HG03565 (cell line): Measurements from ENCODE around the gene NUBPL.
"Not testable (repeated sequence)": the region's sequence is repeated elsewhere in the genome, so short reads cannot be mapped to it uniquely, and the experiment has no call there.

Source experiments
- ATAC-seq: cut with Tn5 transposase; IDR thresholded peaks from one replicate; pipeline ENCODE4 v1.9.1; 2021; ENCODE audit warnings: mild to moderate bottlenecking, moderate library complexity; ENCODE audit not compliant: unreplicated experiment

The NUBPL gene

GRCh38 chr14:31726337-31726736 lies 165.1 kb downstream of the NUBPL start:
- no peak for ATAC-seq

GRCh38 chr14:31727797-31728196 lies 166.6 kb downstream of the NUBPL start:
- ATAC-seq = no peak

GRCh38 chr14:31740688-31741087 lies 179.5 kb downstream of the NUBPL start:
- ATAC-seq = no peak

GRCh38 chr14:31745741-31746140 lies 184.5 kb downstream of the NUBPL start:
- ATAC-seq = no peak

- no peak for ATAC-seq
Observed at GRCh38 chr14:31746326-31746725, 185.1 kb downstream of the NUBPL start.

- no peak for ATAC-seq
Observed at GRCh38 chr14:31749275-31749674, 188.1 kb downstream of the NUBPL start.

- ATAC-seq = not testable (repeated sequence)
Observed at GRCh38 chr14:31751047-31751446, 189.8 kb downstream of the NUBPL start.

- no peak for ATAC-seq
Observed at GRCh38 chr14:31752867-31753661, 191.9 kb downstream of the NUBPL start.

GRCh38 chr14:31758941-31759340 lies 197.7 kb downstream of the NUBPL start:
- no peak for ATAC-seq

GRCh38 chr14:31760277-31760676 lies 199.1 kb downstream of the NUBPL start:
- ATAC-seq = no peak

- ATAC-seq = no peak
Observed at GRCh38 chr14:31761325-31761724, 200.1 kb downstream of the NUBPL start.

- ATAC-seq = no peak
Observed at GRCh38 chr14:31763041-31763440, 201.8 kb downstream of the NUBPL start.

GRCh38 chr14:31766315-31766892 lies 205.2 kb downstream of the NUBPL start:
- ATAC-seq = no peak

- no peak for ATAC-seq
Observed at GRCh38 chr14:31768355-31768754, 207.2 kb downstream of the NUBPL start.

- no peak for ATAC-seq
Observed at GRCh38 chr14:31770271-31770670, 209.1 kb downstream of the NUBPL start.

- ATAC-seq = no peak
Observed at GRCh38 chr14:31774567-31774966, 213.4 kb downstream of the NUBPL start.

GRCh38 chr14:31777312-31777711 lies 216.1 kb downstream of the NUBPL start:
- no peak for ATAC-seq

GRCh38 chr14:31781578-31781977 lies 220.4 kb downstream of the NUBPL start:
- no peak for ATAC-seq

- no peak for ATAC-seq
Observed at GRCh38 chr14:31785574-31785973, 224.4 kb downstream of the NUBPL start.

- no peak for ATAC-seq
Observed at GRCh38 chr14:31787377-31787776, 226.2 kb downstream of the NUBPL start.

GRCh38 chr14:31788340-31788739 lies 227.1 kb downstream of the NUBPL start:
- ATAC-seq = no peak

GRCh38 chr14:31792726-31793125 lies 231.5 kb downstream of the NUBPL start:
- ATAC-seq = no peak

GRCh38 chr14:31797946-31798345 lies 236.7 kb downstream of the NUBPL start:
- ATAC-seq = not testable (repeated sequence)
